PFSK-1 (cell line): ENCODE data around the gene LRRC26.

Experiments
- FOXP2 ChIP-seq: optimal IDR thresholded peaks from 2 replicates; pipeline ENCODE3; 2011; ENCODE audit warnings: borderline replicate concordance, control low read depth, inconsistent platforms; ENCODE audit not compliant: insufficient read depth; ENCODE audit errors: extremely low read length, extremely low read depth
- POLR2AphosphoS5 ChIP-seq: IDR thresholded peaks from 2 replicates; pipeline ENCODE4 v1.6.1; 2012; ENCODE audit warnings: low read depth, mild to moderate bottlenecking, control low read depth, low read length, moderate library complexity
- REST ChIP-seq, 2 experiments: IDR thresholded peaks; 2 replicates each; pipeline versions ENCODE4 v1.6.1 to v1.8.0; 2011 to 2012; ENCODE audit warnings: low read depth in 2 of 2, low read length in 2 of 2, control low read depth in 1 of 2, inconsistent platforms in 1 of 2, mild to moderate bottlenecking in 1 of 2, moderate library complexity in 1 of 2; ENCODE audit not compliant: insufficient read depth in 1 of 2
- SIN3A ChIP-seq: IDR thresholded peaks from 2 replicates; pipeline ENCODE4 v1.6.1; 2012; ENCODE audit warnings: mild to moderate bottlenecking, low read length, moderate library complexity, borderline replicate concordance; ENCODE audit not compliant: insufficient read depth
- TAF1 ChIP-seq: IDR thresholded peaks from 2 replicates; pipeline ENCODE4 v1.6.1; 2012; ENCODE audit warnings: low read length, control low read depth, borderline replicate concordance; ENCODE audit not compliant: insufficient read depth

LRRC26 gene

DNA sequence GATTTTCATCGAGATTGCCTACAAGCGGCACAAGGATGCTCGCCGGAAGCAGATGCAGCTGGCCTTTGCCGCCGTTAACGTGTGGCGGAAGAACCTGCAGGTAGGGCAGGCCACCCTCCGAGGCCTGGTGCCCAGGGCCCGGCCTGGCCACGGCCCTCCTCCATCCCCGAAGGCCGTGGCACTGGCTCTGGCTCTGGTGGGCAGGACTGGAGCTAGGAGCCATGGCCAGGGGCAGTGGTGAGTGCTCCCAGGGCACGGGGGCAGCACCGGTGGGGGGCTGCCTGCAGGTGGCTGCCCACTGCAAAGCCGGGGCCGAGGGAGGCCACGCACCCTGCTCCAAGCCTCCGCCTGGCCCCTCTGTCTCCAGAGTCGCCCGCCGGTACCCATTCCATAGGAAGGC lies 6.0 kb downstream of the LRRC26 start:
- TF ChIP-seq REST (IDR thresholded peaks at IDR 0.05; ENCODE audit: insufficient read depth in 1 of 2, low read depth in 2 of 2, low read length in 2 of 2) (no peak), FOXP2 (no peak), TAF1 (no peak), POLR2AphosphoS5 (no peak), SIN3A (no peak)

- TF ChIP-seq SIN3A, result no peak
- TF ChIP-seq TAF1, result no peak
- TF ChIP-seq REST (IDR thresholded peaks at IDR 0.05; ENCODE audit: insufficient read depth in 1 of 2, low read depth in 2 of 2, low read length in 2 of 2), result no peak
- TF ChIP-seq POLR2AphosphoS5, result no peak
- no peak for TF ChIP-seq FOXP2
Measured at GRCh38 chr9:137163365-137163715, 6.5 kb downstream of the LRRC26 start.

DNA sequence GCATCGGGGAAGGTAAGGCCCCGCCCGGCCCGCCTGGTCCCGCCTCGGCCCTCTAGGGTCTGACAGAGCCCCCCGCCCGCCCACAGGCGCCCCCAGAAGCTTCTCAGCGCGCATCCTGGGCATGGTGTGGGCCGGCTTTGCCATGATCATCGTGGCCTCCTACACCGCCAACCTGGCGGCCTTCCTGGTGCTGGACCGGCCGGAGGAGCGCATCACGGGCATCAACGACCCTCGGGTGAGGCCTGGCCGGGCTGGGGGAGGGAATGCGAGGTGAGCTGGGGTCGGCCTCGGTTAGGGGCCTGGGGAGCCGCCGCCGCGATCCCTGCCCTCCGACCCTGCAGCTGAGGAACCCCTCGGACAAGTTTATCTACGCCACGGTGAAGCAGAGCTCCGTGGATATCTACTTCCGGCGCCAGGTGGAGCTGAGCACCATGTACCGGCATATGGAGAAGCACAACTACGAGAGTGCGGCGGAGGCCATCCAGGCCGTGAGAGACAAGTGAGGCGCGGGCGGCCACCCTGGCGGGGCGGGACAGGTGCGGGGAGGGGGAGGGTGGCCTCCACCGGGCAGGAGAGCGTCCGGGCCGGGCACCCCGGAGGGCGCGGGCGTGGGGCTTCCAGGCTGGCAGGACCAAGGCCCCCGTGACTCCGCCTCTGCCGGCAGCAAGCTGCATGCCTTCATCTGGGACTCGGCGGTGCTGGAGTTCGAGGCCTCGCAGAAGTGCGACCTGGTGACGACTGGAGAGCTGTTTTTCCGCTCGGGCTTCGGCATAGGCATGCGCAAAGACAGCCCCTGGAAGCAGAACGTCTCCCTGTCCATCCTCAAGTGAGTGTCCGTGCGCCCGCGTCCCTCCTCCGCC lies 7.1 kb downstream of the LRRC26 start:
- TF ChIP-seq SIN3A, result no peak
- no peak for TF ChIP-seq POLR2AphosphoS5
- no peak for TF ChIP-seq FOXP2
- no peak for TF ChIP-seq TAF1
- TF ChIP-seq REST (IDR thresholded peaks at IDR 0.05; ENCODE audit: insufficient read depth in 1 of 2, low read depth in 2 of 2, low read length in 2 of 2), result no peak

DNA sequence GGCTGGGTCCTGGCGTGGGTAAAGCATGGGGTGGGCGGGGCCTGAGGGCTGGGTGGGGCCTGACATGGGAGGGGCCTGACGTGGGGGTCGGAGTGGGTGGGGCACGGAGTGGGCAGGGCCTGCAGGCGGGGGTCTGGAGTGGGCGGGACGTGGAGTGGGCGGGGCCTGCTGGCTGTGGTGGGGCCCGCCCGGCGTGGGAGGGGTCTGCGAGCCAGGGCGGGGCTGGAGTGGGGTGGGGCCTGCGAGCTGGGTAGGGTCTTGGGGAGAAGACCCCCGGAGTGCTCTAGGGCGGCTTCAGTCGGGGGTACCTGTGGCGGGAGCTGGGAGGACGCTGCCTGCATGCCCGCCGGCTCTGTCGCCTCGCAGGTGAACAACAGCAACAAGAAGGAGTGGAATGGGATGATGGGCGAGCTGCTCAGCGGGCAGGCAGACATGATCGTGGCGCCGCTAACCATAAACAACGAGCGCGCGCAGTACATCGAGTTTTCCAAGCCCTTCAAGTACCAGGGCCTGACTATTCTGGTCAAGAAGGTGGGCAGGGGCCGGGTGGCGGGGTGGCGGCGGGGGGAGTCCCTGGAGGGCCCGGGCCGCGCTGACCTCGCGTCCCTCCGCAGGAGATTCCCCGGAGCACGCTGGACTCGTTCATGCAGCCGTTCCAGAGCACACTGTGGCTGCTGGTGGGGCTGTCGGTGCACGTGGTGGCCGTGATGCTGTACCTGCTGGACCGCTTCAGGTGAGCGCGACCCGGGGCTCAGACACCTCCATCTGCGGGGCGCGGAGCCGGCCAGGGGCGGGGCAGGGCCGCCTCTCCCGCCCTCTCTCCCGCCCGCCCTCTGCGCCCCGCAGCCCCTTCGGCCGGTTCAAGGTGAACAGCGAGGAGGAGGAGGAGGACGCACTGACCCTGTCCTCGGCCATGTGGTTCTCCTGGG lies 8.0 kb downstream of the LRRC26 start:
- no peak for TF ChIP-seq SIN3A
- TF ChIP-seq FOXP2, result no peak
- TF ChIP-seq POLR2AphosphoS5, result no peak
- TF ChIP-seq REST (IDR thresholded peaks at IDR 0.05; ENCODE audit: insufficient read depth in 1 of 2, low read depth in 2 of 2, low read length in 2 of 2), result no peak
- TF ChIP-seq TAF1, result no peak
